Activated T-cell treated with anti-CD3 and anti-CD28 coated beads, Interleukin-2, amount 50 U/mL, for 72 hours (primary cell): ENCODE data around the gene SH2B2. TPM values are rescaled to one million over a fixed set of nuclear protein-coding genes. Genes with fewer than 3 reads are reported as not detected.

Experiments
- ATAC-seq, 2 donors: fragments of 150-1000 bp; cut with Tn5 transposase; replicated peaks in 1 of 2; 2 replicates each; pipeline ENCODE4 v1.10.0; 2021; ENCODE audit warnings: moderate library complexity in 2 of 2, mild to moderate bottlenecking in 1 of 2
- DNase-seq, 2 donors: peaks; one replicate each; pipeline ENCODE4 v3.0.0; 2021 to 2022; ENCODE audit warnings: mixed read lengths in 1 of 2
- H3K27ac Mint-ChIP-seq: one replicate; pipeline ENCODE4 v1.8.0; 2022; ENCODE audit warnings: mild to moderate bottlenecking, moderate library complexity, mixed read lengths
- H3K27me3 Mint-ChIP-seq: one replicate; pipeline ENCODE4 v1.8.0; 2022; ENCODE audit warnings: low read depth, mixed read lengths
- H3K36me3 Mint-ChIP-seq, 2 donors: one replicate each; pipeline ENCODE4 v1.8.0; 2022; ENCODE audit warnings: mixed read lengths in 2 of 2, mild to moderate bottlenecking in 1 of 2; ENCODE audit not compliant: insufficient read depth in 2 of 2
- H3K4me1 Mint-ChIP-seq: one replicate; pipeline ENCODE4 v1.8.0; 2022; ENCODE audit warnings: low read depth, mixed read lengths
- H3K4me3 Mint-ChIP-seq, 2 donors: one replicate each; pipeline ENCODE4 v1.8.0; 2022; ENCODE audit warnings: mild to moderate bottlenecking in 2 of 2, mixed read lengths in 2 of 2, moderate library complexity in 2 of 2
- H3K9me3 Mint-ChIP-seq, 2 donors: one replicate each; pipeline ENCODE4 v1.8.0; 2022; ENCODE audit warnings: mixed read lengths in 2 of 2
- total RNA-seq, 2 donors: library from RNA; stranded (reverse); gene quantifications; one replicate each; pipeline ENCODE4 v1.2.3, GENCODE V29; 2022

The SH2B2 gene
- total RNA-seq, 2 donors from 2014 or later, result 5.0 to 6.8 TPM

DNA sequence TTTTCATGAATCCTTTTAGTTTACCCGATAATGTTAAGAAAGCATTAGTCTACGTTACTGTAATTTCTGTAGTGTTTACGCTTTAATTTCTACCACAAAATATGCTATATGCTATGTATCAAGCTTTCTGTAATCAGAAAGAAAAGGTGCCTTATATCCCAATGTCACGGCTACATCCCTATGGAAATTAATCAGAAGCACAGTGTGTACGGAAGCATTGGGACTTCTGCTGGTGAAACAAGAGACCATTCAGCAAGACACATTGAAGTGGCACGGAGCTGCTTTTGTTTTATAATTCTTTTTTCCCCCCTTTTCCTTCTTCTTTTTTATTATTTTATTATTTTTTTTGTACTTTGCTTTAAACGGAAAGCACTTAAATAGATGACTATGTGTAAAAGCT is 31.2 kb upstream of the SH2B2 start:
- no peaks in the 10 kb centered on the region for H3K36me3 Mint-ChIP-seq
- DNase-seq, result no peak
- no peaks in the 10 kb centered on the region for H3K27me3 Mint-ChIP-seq
- no peak for ATAC-seq
- no peaks in the 10 kb centered on the region for H3K9me3 Mint-ChIP-seq
- no peak overlapping the region for H3K27ac Mint-ChIP-seq
- H3K4me1 Mint-ChIP-seq, result no peaks in the 10 kb centered on the region
- H3K4me3 Mint-ChIP-seq, result no peak overlapping the region

GRCh38 chr7:102255916-102256315 is 30.8 kb upstream of the SH2B2 start:
- H3K9me3 Mint-ChIP-seq, result no peaks in the 10 kb centered on the region
- no peak overlapping the region for H3K4me3 Mint-ChIP-seq
- no peaks in the 10 kb centered on the region for H3K27me3 Mint-ChIP-seq
- DNase-seq (no peak), ATAC-seq (no peak)
- no peaks in the 10 kb centered on the region for H3K36me3 Mint-ChIP-seq
- H3K27ac Mint-ChIP-seq, result no peak overlapping the region
- H3K4me1 Mint-ChIP-seq, result no peaks in the 10 kb centered on the region

DNA sequence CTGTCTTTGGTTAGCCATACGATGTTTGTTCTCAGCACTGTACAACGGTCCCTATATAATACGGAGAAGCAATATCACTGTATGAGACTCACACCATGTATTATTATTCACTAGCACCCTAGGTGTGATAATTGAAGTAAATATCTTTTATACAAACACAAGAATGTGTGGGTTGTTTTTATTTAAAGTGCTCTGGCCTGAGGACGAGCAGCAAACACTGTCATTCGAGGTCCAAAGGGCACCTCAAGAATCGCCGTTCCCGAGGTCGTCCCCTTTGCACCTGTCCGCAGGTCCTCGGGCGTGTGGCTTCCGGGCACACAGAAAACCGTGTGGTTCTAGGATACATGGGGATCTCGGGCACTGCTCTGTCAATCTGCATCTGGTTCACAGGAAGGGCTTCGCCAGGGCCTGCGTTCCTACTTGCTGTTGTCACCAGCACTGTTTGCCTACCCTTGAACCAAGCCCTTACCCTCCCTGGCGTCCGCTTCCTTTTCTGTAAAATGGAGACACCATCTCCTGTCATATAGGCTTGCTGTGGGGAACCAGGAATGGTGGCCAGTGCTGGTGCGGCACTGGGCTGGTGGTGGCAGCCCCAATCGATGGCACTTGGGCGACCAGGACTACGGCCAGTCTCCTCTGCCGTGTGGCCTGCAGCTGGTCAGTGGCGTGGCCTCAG is 28.5 kb upstream of the SH2B2 start:
- Mint-ChIP-seq H3K9me3 (no peaks in the 10 kb centered on the region), H3K27me3 (no peaks in the 10 kb centered on the region), H3K4me3 (no peak overlapping the region), H3K27ac (no peak overlapping the region), H3K36me3 (no peaks in the 10 kb centered on the region), H3K4me1 (no peaks in the 10 kb centered on the region)
- DNase-seq (no peak), ATAC-seq (no peak)

DNA sequence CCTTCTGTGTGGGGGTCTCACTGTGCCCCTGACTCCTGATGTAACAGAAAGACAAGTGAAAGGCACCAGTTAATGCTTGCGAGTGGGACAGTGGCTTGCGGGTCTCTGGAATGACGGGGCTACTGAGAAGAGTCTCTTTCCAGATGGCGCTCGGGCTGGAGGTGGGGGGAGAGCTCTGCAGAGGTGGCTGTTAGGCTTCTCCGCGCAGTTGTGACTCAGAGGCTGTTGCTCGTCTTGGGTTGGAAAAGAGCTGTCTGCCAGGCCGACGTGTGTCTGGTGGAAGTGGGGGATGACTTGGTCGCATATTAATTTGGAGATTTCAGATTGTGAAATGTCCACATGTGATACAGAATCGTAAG is 27.9 kb upstream of the SH2B2 start:
- H3K27me3 Mint-ChIP-seq, result no peaks in the 10 kb centered on the region
- H3K4me3 Mint-ChIP-seq, result no peak overlapping the region
- no peaks in the 10 kb centered on the region for H3K36me3 Mint-ChIP-seq
- DNase-seq (no peak), ATAC-seq (no peak)
- H3K4me1 Mint-ChIP-seq, result no peaks in the 10 kb centered on the region
- H3K9me3 Mint-ChIP-seq, result no peaks in the 10 kb centered on the region
- H3K27ac Mint-ChIP-seq, result no peak overlapping the region

DNA sequence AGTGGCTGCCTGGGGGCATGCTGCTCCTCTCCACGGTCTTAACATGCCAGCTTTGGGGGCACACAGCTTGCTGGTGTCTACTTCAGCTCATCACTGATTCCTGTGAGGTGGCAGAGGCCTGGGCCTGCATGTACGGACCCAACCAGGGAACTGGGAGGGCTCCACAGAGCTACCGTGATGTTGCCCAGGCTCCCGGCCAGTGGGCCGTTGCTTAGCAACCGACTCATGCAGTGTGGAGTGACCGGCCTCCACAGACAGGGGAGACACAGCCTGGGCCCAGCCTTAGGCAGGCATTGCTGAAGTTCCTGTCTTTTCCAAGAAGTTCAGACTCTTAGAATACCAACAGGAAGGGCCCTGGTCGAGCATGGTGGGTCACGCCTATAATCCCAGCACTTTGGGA is 25.8 kb upstream of the SH2B2 start:
- DNase-seq, result no peak
- no peaks in the 10 kb centered on the region for H3K9me3 Mint-ChIP-seq
- H3K4me3 Mint-ChIP-seq, result no peak overlapping the region
- no peak overlapping the region for H3K27ac Mint-ChIP-seq
- H3K4me1 Mint-ChIP-seq, result no peaks in the 10 kb centered on the region
- H3K36me3 Mint-ChIP-seq, result no peaks in the 10 kb centered on the region
- H3K27me3 Mint-ChIP-seq, result no peaks in the 10 kb centered on the region
- no peak for ATAC-seq

- no peak overlapping the region for H3K27ac Mint-ChIP-seq
- DNase-seq (no peak), ATAC-seq (no peak)
- H3K4me3 Mint-ChIP-seq, result no peak overlapping the region
- no peaks in the 10 kb centered on the region for H3K36me3 Mint-ChIP-seq
- no peaks in the 10 kb centered on the region for H3K9me3 Mint-ChIP-seq
- no peaks in the 10 kb centered on the region for H3K4me1 Mint-ChIP-seq
- H3K27me3 Mint-ChIP-seq, result no peaks in the 10 kb centered on the region
These were observed 25.2 kb upstream of the SH2B2 start for GRCh38 chr7:102261451-102261850.

GRCh38 chr7:102262546-102262945 is 24.1 kb upstream of the SH2B2 start:
- Mint-ChIP-seq H3K36me3 (no peaks in the 10 kb centered on the region), H3K4me1 (no peaks in the 10 kb centered on the region), H3K27me3 (no peaks in the 10 kb centered on the region), H3K9me3 (no peaks in the 10 kb centered on the region), H3K27ac (no peak overlapping the region), H3K4me3 (no peak overlapping the region)
- ATAC-seq, result no peak
- no peak for DNase-seq

- ATAC-seq (no peak), DNase-seq (no peak)
- H3K9me3 Mint-ChIP-seq, result no peaks in the 10 kb centered on the region
- no peak overlapping the region for H3K27ac Mint-ChIP-seq
- no peaks in the 10 kb centered on the region for H3K36me3 Mint-ChIP-seq
- no peaks in the 10 kb centered on the region for H3K4me1 Mint-ChIP-seq
- H3K4me3 Mint-ChIP-seq, result no peak overlapping the region
- no peaks in the 10 kb centered on the region for H3K27me3 Mint-ChIP-seq
These were observed 22.2 kb upstream of the SH2B2 start for GRCh38 chr7:102264367-102264891.

DNA sequence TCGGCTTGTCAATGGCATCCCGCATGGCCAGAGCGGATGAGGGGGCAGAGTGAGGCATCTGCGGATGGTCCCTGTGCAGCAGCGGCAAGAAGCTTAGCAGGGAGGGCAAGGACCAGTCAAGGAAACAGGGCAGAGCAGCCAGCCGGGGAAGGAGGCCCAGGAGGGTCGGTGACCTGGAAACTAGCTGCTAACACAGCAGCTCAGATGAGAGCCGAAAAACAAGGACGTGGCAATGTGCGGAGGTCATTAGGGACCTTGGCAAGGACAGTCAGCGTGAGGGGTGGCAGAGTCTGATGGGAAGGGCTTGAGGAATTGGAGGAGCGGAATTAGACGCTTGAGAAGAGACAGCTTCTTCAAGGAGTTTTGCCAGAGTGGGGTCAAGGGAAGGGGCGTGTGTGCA is 20.1 kb upstream of the SH2B2 start:
- Mint-ChIP-seq H3K36me3 (no peaks in the 10 kb centered on the region), H3K9me3 (no peaks in the 10 kb centered on the region), H3K27me3 (no peaks in the 10 kb centered on the region), H3K4me1 (no peaks in the 10 kb centered on the region), H3K4me3 (no peak overlapping the region), H3K27ac (no peak overlapping the region)
- DNase-seq (no peak), ATAC-seq (no peak)

DNA sequence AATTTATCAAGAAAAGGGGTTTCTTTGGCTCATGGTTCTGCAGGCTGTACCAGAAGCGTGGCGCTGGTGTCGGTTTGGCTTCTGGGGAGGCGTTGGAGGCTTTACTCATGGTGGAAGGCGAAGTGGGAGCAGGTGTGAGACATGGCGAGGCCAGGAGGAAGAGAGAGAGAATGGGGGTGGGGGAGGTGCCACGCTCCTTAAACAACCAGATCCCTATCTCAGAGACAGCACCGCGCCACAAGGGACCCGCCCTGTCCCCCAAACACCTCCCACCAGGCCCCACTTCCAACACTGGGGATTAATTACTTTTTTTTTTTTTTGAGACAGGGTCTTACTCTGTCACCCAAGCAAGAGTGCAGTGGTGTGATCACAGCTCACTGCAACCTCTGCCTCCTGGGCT is 18.0 kb upstream of the SH2B2 start:
- Mint-ChIP-seq H3K4me1 (no peaks in the 10 kb centered on the region), H3K27ac (no peak overlapping the region), H3K9me3 (no peaks in the 10 kb centered on the region), H3K36me3 (no peaks in the 10 kb centered on the region), H3K4me3 (no peak overlapping the region), H3K27me3 (no peaks in the 10 kb centered on the region)
- DNase-seq, result no peak
- no peak for ATAC-seq

DNA sequence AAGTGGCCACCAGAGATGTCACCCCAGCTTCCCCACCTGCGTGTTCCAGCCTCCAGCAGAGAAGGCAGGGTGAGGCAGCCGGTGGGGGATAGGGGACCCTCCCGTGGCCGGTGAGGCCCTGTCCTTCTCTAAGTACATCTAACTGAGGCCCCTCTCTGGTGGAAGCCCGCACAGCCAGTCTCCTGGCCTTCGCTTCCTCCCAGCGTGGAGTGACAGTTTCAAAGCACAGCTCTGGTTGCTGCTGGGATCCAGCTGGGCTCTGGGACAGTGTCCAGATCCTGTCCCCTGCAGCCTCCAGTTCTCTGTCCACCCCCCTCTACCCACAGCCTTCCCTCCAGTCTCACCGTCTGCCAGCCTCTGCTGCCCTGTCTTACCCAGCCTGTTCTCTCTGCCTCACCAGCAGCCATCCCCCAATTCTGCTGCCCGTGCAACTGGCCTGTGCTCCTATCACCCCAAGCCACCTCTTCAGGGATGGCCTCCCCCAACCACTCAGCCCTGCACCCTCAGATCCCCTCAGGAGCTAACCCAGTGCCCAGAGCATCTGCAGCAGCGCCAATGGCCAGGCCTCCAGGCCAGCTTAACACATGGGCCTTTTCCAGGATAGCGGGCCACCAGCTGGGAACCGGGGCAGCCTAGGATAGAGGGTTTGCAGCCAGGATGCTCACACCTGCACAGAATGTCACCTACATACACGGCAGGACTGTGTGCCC is 16.3 kb upstream of the SH2B2 start:
- no peak for DNase-seq
- no peak for ATAC-seq
- H3K27ac Mint-ChIP-seq, result no peak overlapping the region
- no peaks in the 10 kb centered on the region for H3K27me3 Mint-ChIP-seq
- no peaks in the 10 kb centered on the region for H3K36me3 Mint-ChIP-seq
- no peaks in the 10 kb centered on the region for H3K4me1 Mint-ChIP-seq
- H3K9me3 Mint-ChIP-seq, result no peaks in the 10 kb centered on the region
- H3K4me3 Mint-ChIP-seq, result no peak overlapping the region

DNA sequence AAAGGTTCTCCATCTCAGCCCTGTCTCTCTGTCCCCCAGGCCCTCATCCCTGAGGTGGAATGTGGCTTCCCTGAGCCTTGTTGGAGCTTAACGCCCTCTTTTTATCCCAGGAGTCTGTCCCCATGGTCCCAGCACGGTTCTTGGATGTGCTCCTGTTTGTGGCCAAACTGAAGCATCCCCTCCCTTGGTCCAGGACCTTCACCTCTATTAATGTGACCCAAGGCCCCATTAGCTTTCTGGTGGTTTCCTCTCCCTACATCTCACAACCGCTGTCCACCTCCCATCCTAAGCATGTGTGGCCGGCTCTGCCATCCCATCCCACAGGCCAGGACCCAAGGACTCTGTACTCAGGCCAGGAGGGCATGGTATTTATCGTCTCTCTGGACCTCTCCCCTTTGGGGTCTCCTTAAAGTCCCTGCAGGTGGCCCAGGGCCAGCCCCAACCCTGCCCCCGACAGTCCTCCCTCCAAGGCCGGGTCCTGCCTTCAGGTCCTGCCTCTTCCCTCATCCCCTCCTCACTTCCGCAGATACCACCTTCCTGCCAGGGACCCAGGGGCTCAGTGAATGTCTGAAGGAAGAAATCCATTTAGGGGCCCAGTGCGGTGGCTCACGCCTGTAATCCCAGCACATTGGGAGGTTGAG is 15.4 kb upstream of the SH2B2 start:
- H3K36me3 Mint-ChIP-seq, result no peaks in the 10 kb centered on the region
- no peak for ATAC-seq
- H3K27ac Mint-ChIP-seq, result no peak overlapping the region

DNA sequence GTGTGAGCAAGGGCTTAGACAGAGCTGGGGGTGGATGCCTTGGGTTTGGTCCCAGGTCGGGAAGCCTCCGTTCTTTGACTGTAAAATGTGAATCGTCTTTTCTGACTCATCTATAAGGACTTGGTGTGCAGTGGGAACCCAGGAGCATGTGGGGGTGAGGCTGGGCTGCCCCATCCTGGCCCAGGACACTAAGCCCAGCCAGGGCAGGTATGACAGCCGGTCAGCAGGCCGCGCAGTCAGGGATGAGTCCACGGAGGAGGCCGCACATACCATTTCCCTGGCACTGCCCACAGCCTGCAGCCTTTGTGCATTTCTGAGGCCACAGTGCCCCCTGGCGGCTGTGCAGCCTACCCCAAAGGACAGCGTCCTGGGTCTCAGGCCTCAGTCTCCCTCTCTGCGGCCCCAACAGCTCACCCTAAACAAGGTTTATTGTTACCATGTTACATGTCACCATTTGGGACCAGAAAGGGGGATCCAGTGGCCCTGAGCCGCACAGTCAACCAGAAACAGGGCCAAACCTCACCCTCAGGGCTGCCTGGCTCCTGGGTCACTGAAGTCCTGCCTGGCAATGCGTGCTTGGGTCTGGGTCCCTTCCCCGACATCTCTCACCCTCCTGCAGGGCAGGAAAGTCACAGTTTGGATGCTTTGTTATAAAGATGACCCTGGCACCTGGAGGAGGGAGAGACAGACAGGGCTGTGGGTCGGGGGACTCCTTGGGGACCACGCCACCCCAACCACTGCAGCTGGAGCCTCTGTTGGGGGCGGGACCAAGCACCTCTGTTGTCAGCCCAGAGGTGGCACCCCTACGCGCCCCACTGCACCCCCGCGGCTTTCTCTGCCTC is 14.4 kb upstream of the SH2B2 start:
- Mint-ChIP-seq H3K9me3 (no peaks in the 10 kb centered on the region), H3K36me3 (no peaks in the 10 kb centered on the region), H3K4me3 (no peak overlapping the region), H3K27ac (no peak overlapping the region), H3K4me1 (no peaks in the 10 kb centered on the region), H3K27me3 (no peaks in the 10 kb centered on the region)
- DNase-seq (peak; percentile 74 to 84), ATAC-seq (peak; percentile 87 to 88)

More for the DNA sequence above, 15.4 kb upstream of the SH2B2 start:
- no peaks in the 10 kb centered on the region for H3K27me3 Mint-ChIP-seq
- H3K4me3 Mint-ChIP-seq, result no peak overlapping the region
- H3K9me3 Mint-ChIP-seq, result no peaks in the 10 kb centered on the region
- no peak for DNase-seq
- H3K4me1 Mint-ChIP-seq, result no peaks in the 10 kb centered on the region
